Prostate gland (tissue), 1 donor: ENCODE results near the gene PPM1B.

Source experiments
- POLR2A ChIP-seq: fragments of 450-650 bp; IDR thresholded peaks from one replicate; pipeline ENCODE4 v1.6.1; 2016; ENCODE audit warnings: antibody characterized with exemption, mild to moderate bottlenecking
- POLR2AphosphoS5 ChIP-seq: sonication (generic); formaldehyde crosslinking; IDR thresholded peaks from one replicate; pipeline ENCODE4 v1.6.1; 2017; ENCODE audit warnings: antibody characterized with exemption

GRCh38 chr2:44119878-44120277 is 48.8 kb upstream of the PPM1B start:
- TF ChIP-seq POLR2A (no peak), POLR2AphosphoS5 (no peak)
